Endothelial cell (in vitro differentiated cells): ENCODE measurements around the gene PRKCA. TPM values are rescaled to one million over a fixed set of nuclear protein-coding genes. Genes with fewer than 3 reads are reported as not detected.

Experiments
- DNase-seq: peaks from one replicate; pipeline ENCODE4 v3.0.0; 2021; ENCODE audit warnings: low spot score
- H3K27ac Mint-ChIP-seq: one replicate; pipeline ENCODE4 v1.8.0; 2021; ENCODE audit warnings: mixed read lengths, inconsistent platforms; ENCODE audit not compliant: unreplicated experiment
- H3K27me3 Mint-ChIP-seq: one replicate; pipeline ENCODE4 v1.8.0; 2021; ENCODE audit warnings: mild to moderate bottlenecking, moderate library complexity, mixed read lengths, inconsistent platforms; ENCODE audit not compliant: unreplicated experiment
- H3K36me3 Mint-ChIP-seq: one replicate; pipeline ENCODE4 v1.8.0; 2021; ENCODE audit warnings: mild to moderate bottlenecking, low read depth, mixed read lengths, inconsistent platforms; ENCODE audit not compliant: unreplicated experiment
- H3K4me1 Mint-ChIP-seq: one replicate; pipeline ENCODE4 v1.8.0; 2021; ENCODE audit warnings: mild to moderate bottlenecking, mixed read lengths, inconsistent platforms; ENCODE audit not compliant: unreplicated experiment
- H3K4me3 Mint-ChIP-seq: one replicate; pipeline ENCODE4 v1.8.0; 2021; ENCODE audit warnings: mild to moderate bottlenecking, mixed read lengths, inconsistent platforms; ENCODE audit not compliant: unreplicated experiment
- H3K9me3 Mint-ChIP-seq: one replicate; pipeline ENCODE4 v1.8.0; 2021; ENCODE audit warnings: mixed read lengths, inconsistent platforms; ENCODE audit not compliant: unreplicated experiment
- CTCF ChIP-seq: fragments of 200-600 bp; sonication (generic); IDR thresholded peaks from one replicate; pipeline ENCODE4 v1.5.0; 2021; ENCODE audit warnings: antibody characterized with exemption; ENCODE audit not compliant: unreplicated experiment
- total RNA-seq: library from RNA; stranded (reverse); fragmentation: NEBNext Ultra II Directional; extraction: Animal tissue kit (Norgen Biotek cat#: 25700); gene quantifications from one replicate; pipeline ENCODE4 v1.2.1, GENCODE V29; 2021; ENCODE audit not compliant: unreplicated experiment

The PRKCA gene
- total RNA-seq, 1 donor from 2014 or later: 2.1 TPM

- TF ChIP-seq CTCF: no peak
- no peaks in the 10 kb centered on the region for H3K36me3 Mint-ChIP-seq
- H3K9me3 Mint-ChIP-seq: no peaks in the 10 kb centered on the region
- no peak for DNase-seq
- H3K4me1 Mint-ChIP-seq: peaks cover 12% of the 10 kb centered on the region
- H3K27ac Mint-ChIP-seq: no peak overlapping the region
- no peak overlapping the region for H3K4me3 Mint-ChIP-seq
- H3K27me3 Mint-ChIP-seq: no peaks in the 10 kb centered on the region
Observed at GRCh38 chr17:66406701-66407644, 104.6 kb downstream of the PRKCA start.

GRCh38 chr17:66407864-66408263 lies 105.5 kb downstream of the PRKCA start:
- H3K4me3 Mint-ChIP-seq: no peak overlapping the region
- no peak for TF ChIP-seq CTCF
- no peak overlapping the region for H3K27ac Mint-ChIP-seq
- peaks cover 16% of the 10 kb centered on the region for H3K4me1 Mint-ChIP-seq
- H3K27me3 Mint-ChIP-seq: no peaks in the 10 kb centered on the region
- DNase-seq: no peak
- H3K36me3 Mint-ChIP-seq: no peaks in the 10 kb centered on the region
- H3K9me3 Mint-ChIP-seq: no peaks in the 10 kb centered on the region

- no peaks in the 10 kb centered on the region for H3K27me3 Mint-ChIP-seq
- no peak overlapping the region for H3K27ac Mint-ChIP-seq
- no peaks in the 10 kb centered on the region for H3K9me3 Mint-ChIP-seq
- TF ChIP-seq CTCF: no peak
- H3K4me3 Mint-ChIP-seq: no peak overlapping the region
- no peaks in the 10 kb centered on the region for H3K36me3 Mint-ChIP-seq
- DNase-seq: no peak
- peaks cover 10% of the 10 kb centered on the region for H3K4me1 Mint-ChIP-seq
Observed at GRCh38 chr17:66411520-66411919, 109.1 kb downstream of the PRKCA start.

GRCh38 chr17:66412857-66413558 lies 110.6 kb downstream of the PRKCA start:
- Mint-ChIP-seq H3K9me3 (no peaks in the 10 kb centered on the region), H3K27ac (no peak overlapping the region), H3K36me3 (no peaks in the 10 kb centered on the region), H3K4me3 (no peak overlapping the region), H3K4me1 (peaks cover 9% of the 10 kb centered on the region), H3K27me3 (no peaks in the 10 kb centered on the region)
- no peak for DNase-seq
- no peak for TF ChIP-seq CTCF
